Muscle of back (tissue), 11 donors: ENCODE data around the gene FAM83E. TPM values are rescaled to one million over a fixed set of nuclear protein-coding genes. Genes with fewer than 3 reads are reported as not detected.
"Not testable (repeated sequence)": the region's sequence is repeated elsewhere in the genome, so short reads cannot be mapped to it uniquely, and the experiment has no call there.

Experiments
- DNase-seq, 3 donors: peaks; one replicate each; pipeline versions ENCODE4 v3.0.0 to v3.0.0-alpha.2; 2013
- polyA plus RNA-seq, 10 donors: library from polyadenylated mRNA; unstranded; fragments of 120-200 nt; gene quantifications; one replicate each; pipeline ENCODE4 v1.2.1, GENCODE V29; 2013; ENCODE audit not compliant: insufficient read length in 10 of 10

The FAM83E gene
- polyA plus RNA-seq, 10 donors, result 0.16 to 1.8 (median 0.24) TPM; not detected in 5

DNA sequence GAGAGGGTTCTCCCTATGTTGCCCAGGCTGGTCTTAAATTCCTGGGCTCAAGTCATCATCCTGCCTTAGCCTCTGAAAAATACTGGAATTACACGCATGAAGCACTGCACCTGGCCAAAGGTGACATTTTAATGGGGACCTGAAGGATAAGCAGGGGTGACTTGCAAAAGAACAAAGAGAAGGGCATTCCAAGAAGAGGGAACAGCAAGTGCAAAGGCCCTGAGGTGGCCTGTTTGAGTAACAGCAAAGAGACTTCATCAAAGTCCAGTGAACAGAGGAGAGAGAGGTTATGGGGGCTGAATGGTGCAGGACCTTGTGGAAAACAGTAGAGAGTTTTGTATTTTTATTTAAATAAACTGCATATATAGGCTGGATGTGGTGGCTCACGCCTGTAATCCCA, 27.0 kb upstream of the FAM83E start:
- no peak for DNase-seq

DNA sequence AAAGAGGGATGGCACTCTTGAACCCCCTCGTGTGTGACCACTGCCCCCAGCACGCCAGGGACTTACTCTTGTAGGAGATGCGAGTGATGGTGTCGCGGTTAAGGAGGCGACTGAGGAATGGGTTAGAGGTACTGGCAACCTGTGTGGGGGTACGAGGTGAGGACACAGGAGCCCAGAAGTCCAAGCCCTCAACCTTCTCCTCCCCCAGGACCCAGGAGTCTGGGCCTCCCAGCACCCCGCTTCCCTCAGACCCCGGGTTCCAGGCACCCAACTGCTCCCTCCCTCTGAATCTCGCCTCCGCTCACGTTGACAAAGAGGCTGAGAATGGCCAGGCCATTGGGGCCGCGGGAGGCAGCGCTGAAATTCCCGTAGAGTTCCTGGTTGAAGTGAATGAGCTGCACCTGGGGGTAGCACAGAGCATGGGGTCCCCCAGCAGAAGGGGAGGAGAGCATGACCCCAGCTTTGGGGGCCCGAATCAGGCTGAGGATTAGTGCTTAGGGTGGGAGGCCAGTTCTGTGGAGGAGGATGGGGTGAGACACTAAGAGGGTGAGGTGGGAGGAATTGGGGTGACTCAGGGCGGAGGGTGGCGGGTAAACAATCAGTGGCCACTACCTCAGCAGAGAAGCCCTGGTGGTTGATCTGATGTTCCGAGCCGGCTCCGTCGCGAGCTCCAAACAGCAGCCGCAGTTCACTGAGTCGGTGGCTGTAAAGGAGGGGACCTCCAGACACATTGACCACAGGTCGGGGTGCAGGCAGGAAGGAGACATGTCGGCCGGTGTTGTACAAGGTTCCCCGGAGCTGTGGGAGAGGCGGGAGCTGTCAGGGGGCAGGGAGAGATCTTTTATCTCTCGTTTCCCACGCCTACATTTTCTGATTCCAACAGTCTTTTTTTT, 24.9 kb upstream of the FAM83E start:
- DNase-seq, result no peak

DNA sequence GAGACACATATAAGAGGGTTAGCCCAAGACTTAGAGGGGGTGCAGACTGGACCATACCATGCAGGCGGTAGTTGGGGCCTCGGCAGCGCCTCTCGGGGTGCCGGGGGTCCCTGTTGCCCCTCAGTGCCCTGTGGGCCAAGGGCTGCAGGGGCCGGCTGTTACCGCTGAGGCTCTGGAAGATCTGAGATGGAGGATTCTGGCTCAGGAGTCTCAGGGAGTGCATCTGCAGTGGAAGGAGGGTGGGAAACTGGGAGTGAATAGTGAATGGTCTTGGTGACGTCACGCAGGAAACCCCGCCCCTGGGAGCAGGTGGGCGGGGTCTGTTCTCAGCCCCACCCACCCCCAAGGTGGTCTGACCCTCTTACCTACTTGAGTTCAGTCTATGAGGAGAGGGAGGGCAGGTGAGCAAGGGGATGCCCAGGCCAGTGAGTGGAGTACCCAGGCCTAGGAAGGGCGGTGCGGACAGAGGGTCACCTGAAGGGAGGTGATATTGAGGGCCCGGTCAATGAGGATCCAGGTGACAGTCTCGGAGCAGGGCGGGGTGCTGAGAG, 24.0 kb upstream of the FAM83E start:
- no peak for DNase-seq

DNA sequence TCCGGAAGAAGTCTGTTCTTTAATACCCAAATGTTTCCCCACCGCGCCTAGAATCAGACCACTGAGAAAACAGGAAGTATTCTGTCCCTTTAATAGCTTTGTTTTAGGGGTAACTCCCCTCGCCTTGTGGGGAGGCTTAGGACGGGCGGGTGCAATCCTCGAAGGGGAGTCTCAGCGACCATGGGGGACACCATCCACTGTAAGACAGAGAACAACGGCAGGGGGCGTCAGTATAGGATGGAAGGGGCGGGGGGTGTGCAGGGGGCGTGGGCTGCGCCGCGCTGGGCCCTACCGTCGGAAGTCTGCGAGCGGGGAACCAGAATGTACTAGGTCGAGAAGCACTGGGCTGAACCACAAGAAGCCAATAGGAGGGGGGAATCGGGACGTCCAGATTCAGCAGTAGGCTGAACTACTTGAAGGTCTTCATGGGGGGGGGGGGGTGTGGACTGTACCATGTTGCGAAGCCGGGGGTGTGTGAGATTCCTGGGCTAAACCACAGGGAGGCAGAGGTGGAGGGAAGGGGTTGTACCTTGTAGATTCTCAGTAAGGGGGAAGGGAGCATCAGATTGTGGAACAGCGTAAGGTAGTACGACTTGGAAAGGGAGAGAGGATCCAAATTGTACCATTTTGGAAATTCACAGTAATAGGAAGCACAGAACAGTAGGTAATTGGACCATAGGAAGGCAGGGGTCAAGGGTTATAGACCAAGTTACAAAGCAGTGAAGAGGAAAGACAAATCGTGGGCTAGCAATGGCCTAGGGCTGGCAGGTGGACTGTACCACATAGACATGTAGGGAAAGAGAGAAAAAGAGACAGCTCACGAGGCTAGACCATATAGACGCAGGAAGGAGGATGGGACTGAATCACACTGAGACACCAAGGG, 23.3 kb upstream of the FAM83E start:
- peak; percentile 91 to 95 (median 92) for DNase-seq

DNA sequence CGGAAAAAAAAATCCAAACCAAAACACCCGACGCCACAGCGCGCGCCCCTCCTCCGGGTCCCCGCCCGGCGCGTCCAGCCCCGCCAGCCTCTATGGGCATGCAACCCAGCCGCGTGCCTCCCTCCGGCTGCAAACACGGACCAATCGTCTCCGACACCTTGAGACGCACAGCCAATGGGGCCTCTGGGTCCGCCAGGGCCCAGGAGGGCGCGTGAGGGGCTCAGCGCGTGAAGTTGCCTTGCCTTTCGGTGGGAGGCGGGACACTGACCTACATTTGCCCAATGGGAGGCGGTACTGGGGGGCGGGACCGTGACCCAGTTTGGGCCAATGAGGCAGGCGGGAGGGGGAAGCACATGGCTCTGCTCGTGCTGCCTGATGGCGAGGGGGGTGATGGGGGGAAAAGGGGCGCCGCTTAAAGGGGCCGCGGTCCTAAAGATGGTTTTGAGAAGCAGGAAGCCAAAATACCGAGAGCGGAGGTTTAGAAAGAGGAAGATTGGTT, 22.6 kb upstream of the FAM83E start:
- DNase-seq, result peak; percentile 98 to 99 (median 99)

DNA sequence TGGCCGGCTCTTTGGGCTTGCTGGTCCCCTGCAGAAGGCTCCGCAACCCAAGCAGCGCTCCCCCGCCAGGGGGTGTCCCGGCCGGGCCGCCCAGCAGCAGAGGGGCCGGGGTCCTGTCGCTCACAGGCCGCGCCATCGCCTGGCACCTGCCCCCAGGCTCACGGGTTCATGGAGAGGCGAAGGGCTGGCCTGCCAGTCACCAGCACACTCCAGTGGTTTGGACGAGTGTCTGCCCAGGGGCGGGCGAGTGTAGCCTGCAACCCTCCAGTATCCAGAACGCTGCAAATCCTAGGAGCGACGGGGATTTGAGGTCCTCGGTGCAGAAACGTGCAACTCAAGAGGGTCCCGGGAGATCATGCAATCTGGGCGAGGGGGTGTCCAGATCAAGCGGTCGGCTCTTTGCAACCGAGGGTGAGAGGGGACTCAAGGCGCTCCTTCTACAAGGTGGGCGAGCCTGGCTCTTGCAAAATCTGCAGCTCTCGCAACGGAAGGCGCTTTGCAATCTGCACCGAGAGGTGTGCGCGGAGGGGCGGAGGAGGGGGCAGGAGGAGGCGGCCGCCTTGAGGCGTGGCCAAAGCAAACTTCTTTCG, 22.1 kb upstream of the FAM83E start, which contains the start of gene DBP:
Gene DBP, minus strand, starts transcription at position 521 of the 590 bp plus-strand sequence. Its CDS starts 385 bp downstream, at position 136.
- no peak for DNase-seq

DNA sequence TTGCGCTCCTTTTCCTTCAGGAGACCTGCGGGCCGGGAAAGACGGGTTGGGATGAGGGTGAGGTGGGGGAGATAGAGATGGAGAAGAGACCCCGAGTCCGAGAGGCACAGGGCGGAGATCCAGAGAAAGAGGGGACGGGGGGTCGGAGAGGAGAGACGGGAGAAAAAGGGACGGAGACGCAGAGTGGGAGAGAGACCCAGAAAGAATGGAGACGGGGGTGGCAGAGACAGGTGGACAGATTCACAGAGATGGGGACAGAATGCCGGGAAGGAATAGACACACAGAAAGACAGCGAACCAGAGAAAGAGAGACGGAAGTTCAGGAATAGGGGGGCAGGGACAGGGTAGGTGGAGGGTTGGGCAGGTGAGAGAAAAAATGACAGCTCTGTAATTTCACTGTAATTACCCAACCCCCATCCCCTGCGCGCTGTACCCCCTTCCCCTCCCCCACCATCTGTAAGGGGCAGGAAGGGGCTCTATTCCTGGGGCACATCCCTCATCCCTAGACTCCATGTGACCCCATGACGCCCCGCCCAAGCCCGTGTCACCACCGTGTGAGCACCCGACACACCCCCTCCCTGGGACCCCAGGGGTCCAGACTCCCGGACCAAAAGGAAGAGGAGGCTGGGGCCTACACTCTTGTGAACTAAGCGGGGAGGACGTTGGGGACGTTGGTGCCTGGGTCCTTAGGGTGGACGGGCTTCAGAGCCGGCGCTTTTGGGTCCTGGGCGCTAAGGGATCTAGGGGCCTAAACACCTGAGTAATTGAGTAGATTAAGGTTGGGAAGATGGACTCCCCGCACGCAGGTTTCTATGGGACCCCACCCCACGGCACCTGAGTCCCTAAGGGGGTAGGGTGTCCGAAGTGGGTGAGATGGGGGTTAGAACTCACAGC, 21.3 kb upstream of the FAM83E start:
- DNase-seq, result peak in 1 of 3 donors; percentile 45

DNA sequence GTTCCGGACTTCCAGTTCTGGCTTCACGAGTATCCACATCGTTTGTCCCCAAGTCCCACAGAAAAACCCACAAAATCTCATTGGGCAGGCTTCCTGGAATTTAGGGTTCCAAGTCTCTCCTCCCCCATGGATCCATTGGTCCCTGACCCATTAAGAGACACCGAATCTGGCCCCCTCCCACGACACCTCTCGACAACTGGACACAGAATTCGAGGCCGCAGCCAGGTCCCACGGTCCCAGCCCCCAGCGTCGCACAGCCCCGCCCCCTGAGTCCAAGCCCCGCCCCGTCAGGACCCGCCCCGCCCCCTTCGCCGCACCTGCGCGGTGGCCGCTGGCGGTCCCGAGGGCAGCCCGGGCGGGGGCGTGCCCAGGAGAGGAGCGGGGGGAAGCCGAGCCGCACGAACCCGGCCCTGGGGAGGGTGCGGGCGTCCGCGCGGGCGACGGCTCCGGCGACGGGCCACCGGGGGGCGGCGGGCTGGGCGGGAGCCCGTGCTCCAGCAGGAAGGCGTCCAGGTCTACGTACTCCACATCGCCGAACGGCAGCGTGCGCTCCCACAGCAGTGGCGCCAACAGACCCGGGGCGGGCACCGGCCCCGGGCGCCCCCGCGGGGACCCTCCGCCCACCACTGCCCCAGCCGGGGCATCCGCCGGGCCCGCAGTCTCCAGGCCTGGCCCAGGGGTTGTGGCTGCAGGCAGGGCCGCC, 20.5 kb upstream of the FAM83E start:
- no peak for DNase-seq

DNA sequence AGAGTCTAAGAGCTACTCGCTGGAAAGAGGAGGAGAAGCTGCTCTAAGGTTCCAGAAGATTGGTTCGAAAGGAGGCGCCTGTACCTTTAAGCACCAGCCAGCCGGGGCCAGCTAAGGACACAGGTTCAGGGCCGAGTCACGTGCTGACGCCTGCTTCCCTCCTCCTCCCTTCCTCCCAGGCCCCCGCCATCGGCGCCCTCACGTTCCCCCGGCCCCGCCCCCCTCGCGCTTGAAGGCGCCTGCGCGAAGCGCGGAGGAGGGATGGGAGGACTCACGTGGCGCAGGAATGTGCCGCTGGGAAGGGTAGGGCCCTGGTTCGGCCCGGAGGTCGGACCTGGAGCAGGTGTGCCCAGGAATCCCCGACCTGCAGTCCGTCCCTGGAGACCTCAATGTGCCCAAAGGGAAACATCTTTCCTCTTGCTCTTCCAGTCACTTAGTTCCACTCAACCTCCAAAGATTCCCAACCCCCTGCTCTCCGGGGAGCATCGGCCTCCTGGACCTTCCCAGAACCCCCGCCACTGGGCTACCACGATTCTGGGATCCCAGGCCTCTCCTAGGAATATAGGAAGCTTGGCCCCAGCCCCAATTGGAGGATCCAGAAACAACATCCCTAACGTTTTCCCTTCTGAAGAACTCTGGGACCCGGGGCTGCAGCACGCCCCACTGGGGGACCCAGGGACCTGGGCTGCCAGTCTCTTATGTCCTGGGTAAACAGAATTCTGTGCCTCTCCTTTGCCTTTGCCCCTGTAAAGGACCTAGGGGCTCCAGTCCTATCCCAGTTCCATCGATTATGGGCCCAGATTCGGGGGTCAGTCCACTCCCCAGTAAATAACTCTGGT, 19.8 kb upstream of the FAM83E start:
- DNase-seq, result peak; percentile 94 to 96 (median 95)

DNA sequence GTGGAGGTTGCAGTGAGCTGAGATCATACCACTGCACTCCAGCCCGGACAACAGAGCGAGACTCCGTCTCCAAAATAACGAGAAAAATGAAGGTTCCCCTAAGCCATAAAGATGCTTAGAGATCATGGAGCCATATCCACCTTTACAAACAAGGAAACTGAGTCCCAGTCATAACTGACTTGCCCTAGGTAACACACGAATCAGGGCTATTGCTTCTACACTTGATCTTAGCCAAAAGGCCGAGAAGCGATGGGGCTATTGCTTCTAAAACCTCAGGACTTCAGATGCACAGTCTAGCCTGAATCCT, 19.1 kb upstream of the FAM83E start:
- no peak for DNase-seq

DNA sequence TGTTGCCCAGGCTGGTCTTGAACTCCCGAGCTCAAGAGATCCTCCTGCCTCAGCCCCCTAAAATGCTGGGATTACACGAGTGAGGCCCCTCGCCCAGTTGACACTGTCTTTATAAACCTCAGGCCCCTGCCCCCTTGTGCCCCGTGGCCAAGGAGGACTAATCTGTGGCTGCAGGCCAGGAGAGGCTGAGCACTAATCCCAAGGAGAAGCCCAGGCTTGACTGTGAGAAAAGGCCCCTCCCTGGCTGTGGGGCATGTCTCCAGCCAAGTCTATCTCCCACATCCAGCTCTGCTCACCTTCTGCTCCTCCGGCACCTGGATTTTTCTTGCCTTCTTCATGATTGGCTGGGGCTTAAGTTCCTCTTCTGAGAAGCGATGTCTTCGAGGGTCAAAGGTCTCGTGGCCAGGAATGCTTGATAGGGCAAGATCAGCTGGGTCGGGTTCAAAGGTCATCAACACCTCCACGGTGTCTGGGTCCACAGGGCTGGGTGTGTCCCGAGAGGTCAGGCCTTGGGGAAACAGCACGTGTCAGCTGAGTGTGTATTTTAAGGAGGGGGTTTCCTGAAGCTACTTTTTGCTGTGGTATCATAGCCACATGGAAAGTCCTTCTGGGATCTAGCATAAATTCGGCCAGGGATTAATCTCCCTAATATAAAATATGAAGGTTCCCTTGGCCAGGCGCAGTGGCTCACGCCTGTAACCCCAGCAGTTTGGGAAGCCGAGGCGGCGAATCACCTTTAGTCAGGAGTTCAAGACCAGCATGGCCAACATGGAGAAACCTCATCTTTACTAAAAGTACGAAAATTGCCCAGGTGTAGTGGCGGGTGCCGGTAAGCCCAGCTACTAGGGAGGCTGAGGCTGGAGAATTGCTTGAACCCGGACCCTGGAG, 18.5 kb upstream of the FAM83E start:
- DNase-seq, result no peak

DNA sequence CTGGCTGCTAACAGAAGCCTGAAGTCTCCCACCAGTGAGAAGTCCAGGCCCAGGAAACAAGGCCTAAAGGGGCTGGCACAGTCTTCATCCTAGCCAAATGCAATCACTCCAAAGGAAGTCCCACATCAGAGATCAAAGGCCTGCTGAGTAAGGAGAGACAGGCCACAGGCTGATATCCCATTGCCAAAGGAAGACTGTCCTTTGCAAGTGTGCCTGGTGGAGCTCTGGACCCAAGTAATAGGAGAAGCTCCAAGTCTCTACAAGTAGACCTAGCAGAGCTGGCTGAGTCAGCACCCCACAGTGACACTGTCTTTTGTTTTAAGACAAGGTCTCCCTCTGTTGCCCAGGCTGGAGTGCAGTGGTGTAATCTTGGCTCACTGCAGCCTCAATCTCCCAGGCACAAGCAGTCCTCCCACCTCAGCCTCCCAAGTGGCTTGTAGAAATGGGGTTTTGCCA, 17.8 kb upstream of the FAM83E start:
- no peak for DNase-seq

DNA sequence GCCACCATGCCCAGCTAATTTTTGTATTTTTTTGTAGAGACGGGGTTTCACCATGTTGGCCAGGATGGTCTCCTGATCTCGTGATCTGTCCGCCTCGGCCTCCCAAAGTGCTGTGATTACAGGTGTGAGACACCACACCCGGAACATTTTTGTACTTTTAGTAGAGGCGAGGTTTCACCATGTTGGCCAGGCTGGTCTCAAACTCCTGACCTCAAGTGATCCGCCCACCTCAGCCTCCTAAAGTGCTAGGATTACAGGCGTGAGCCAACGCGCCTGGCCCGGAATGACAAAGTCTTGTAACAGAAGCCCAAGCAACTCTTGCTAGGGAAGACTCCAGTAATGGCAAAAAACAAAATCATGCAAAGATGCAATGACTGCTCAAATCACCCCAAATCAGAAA, 17.4 kb upstream of the FAM83E start:
- DNase-seq, result not testable (repeated sequence)

DNA sequence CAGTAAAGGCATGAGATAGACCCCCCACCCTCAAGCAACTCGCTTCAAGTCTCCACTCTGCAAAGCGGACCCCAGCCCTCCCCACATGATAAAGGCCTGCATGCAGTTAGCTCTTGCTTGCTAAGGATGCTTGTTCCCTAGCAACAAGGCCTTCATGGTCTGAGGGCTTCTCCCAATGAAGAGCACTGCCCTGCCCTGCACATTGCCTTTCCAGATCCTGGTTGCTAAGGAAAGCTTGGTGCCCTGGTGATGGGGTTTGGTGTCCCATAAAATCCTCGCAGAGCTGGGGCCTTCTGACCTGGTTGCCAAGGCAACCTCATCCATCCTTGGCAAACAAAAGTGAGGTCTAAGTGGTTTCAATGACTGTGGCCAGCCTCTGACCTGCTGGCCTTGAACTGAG, 16.3 kb upstream of the FAM83E start:
- no peak for DNase-seq

DNA sequence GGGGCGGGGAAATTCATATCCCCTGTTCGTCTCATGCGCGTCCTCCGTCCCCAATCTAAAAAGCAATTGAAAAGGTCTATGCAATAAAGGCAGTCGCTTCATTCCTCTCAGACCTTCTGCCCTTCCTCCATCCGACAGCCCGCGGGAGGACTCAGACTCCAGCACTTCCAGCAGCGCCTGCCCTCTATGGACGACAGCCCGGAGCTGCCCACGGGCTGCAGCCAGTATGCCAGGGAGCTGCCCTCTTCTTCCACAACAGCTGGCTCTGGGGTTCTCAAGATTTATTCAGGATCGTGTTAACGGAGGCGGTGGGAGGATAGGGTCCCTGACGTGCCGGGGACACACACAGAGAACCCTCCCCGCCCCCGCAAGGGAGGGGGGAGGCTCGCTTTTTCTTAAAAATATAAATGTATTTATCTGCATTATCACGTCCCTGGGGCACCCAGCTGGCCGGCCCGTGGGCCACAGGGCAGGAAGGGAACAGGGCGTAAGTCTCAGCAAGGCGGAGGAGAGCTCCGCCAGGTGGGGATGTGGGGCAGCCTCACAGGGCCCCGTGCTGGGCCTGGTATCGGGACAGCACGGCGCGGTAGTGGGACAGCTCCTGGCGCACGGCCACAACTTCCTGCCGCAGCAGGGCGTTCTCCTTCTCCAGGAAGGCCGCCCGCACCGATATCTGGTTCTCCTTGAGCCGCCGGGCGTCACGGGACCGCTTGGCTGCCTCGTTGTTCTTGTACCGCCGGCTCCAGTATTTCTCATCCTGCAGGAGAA, 15.6 kb upstream of the FAM83E start:
- DNase-seq, result peak in 1 of 3 donors; percentile 83

DNA sequence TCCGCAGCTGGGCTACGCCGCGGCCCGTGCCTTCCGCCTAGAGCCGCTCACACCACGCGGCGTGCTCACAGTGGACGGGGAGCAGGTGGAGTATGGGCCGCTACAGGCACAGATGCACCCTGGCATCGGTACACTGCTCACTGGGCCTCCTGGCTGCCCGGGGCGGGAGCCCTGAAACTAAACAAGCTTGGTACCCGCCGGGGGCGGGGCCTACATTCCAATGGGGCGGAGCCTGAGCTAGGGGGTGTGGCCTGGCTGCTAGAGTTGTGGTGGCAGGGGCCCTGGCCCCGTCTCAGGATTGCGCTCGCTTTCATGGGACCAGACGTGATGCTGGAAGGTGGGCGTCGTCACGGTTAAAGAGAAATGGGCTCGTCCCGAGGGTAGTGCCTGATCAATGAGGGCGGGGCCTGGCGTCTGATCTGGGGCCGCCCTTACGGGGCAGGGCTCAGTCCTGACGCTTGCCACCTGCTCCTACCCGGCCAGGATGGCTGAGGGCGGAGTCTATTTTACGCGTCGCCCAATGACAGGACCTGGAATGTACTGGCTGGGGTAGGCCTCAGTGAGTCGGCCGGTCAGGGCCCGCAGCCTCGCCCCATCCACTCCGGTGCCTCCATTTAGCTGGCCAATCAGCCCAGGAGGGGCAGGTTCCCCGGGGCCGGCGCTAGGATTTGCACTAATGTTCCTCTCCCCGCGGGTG, 14.9 kb upstream of the FAM83E start:
- DNase-seq, result peak in 1 of 3 donors; percentile 60

DNA sequence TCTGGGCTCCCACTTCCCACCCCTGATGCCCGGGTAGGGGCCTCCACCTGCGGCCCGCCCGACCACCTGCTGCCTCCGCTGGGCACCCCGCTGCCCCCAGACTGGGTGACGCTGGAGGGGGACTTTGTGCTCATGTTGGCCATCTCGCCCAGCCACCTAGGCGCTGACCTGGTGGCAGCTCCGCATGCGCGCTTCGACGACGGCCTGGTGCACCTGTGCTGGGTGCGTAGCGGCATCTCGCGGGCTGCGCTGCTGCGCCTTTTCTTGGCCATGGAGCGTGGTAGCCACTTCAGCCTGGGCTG, 14.4 kb upstream of the FAM83E start:
- no peak for DNase-seq
